ENCODE data around the gene ATP1A4.

DNA sequence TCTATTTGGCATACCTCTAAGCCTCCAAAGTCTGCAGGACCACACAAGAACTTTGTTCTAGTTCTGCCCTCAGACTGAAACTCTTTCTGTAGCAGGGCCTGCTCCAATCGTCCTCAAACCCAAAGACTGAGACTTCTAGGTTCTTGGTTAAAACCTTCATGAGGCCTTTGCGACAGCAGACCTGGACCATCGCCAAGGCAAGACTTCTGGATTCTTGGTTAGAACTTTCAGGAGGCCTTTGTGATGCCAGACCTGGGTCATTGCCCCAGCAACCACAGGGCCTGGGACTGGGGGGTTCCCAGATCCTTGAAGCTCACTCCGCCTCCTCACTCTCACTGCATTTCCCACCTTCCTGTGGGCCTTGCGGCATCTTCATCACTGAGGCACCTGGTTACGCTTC lies at the start of gene ATP1A4:
- TF ChIP-seq, protein P1, sequence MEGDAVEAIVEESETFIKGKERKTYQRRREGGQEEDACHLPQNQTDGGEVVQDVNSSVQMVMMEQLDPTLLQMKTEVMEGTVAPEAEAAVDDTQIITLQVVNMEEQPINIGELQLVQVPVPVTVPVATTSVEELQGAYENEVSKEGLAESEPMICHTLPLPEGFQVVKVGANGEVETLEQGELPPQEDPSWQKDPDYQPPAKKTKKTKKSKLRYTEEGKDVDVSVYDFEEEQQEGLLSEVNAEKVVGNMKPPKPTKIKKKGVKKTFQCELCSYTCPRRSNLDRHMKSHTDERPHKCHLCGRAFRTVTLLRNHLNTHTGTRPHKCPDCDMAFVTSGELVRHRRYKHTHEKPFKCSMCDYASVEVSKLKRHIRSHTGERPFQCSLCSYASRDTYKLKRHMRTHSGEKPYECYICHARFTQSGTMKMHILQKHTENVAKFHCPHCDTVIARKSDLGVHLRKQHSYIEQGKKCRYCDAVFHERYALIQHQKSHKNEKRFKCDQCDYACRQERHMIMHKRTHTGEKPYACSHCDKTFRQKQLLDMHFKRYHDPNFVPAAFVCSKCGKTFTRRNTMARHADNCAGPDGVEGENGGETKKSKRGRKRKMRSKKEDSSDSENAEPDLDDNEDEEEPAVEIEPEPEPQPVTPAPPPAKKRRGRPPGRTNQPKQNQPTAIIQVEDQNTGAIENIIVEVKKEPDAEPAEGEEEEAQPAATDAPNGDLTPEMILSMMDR (IDR thresholded peaks at IDR 0.05), result no peak
- no peak for TF ChIP-seq POLR2A (IDR thresholded peaks at IDR 0.05)

All from gastroesophageal sphincter (tissue), 3 donors.